HepG2 (cell line): Measurements from ENCODE around the gene FSIP1. TPM values are rescaled to one million over a fixed set of nuclear protein-coding genes. Genes with fewer than 3 reads are reported as not detected.

Source experiments
- AFF4 ChIP-seq: sonication (generic); formaldehyde crosslinking; IDR thresholded peaks from 2 replicates; pipeline ENCODE4 v1.4.0; 2020; ENCODE audit warnings: missing genetic modification reagents
- DNMT3B ChIP-seq: conservative IDR thresholded peaks from 2 replicates; pipeline ENCODE4 v1.6.1; 2016; ENCODE audit warnings: missing biosample characterization, control low read depth
- GZF1 ChIP-seq: sonication (generic); formaldehyde crosslinking; IDR thresholded peaks from 2 replicates; pipeline ENCODE4 v1.5.1; 2020; ENCODE audit warnings: mild to moderate bottlenecking, missing genetic modification reagents
- KDM3A ChIP-seq: IDR thresholded peaks from 2 replicates; pipeline ENCODE4 v1.6.1; 2018; ENCODE audit warnings: low read depth, missing compliant biosample characterization
- MED1 ChIP-seq: sonication (generic); formaldehyde crosslinking; IDR thresholded peaks from 2 replicates; pipeline ENCODE4 v1.4.0; 2020; ENCODE audit warnings: missing genetic modification reagents
- NRL ChIP-seq: sonication (generic); formaldehyde crosslinking; IDR thresholded peaks from 2 replicates; pipeline ENCODE4 v1.5.0; 2020; ENCODE audit warnings: missing genetic modification reagents, mild to moderate bottlenecking, moderate library complexity, borderline replicate concordance
- PCBP2 ChIP-seq: fragments of 200-400 bp; formaldehyde crosslinking; optimal IDR thresholded peaks from 2 replicates; pipeline ENCODE3; 2018; ENCODE audit warnings: low read length, low read depth; ENCODE audit not compliant: poor library complexity, severe bottlenecking
- RARA ChIP-seq: IDR thresholded peaks from 2 replicates; pipeline ENCODE4 v1.6.1; 2016; ENCODE audit warnings: missing genetic modification reagents, missing compliant biosample characterization
- SNAPC4 ChIP-seq: sonication (generic); formaldehyde crosslinking; IDR thresholded peaks from 2 replicates; pipeline ENCODE4 v1.4.0; 2020; ENCODE audit warnings: mild to moderate bottlenecking, missing genetic modification reagents
- TEAD2 ChIP-seq: sonication (generic); formaldehyde crosslinking; IDR thresholded peaks from 2 replicates; pipeline ENCODE4 v1.9.0; 2021; ENCODE audit warnings: missing genetic modification reagents
- ZFP36L1 ChIP-seq: sonication (generic); formaldehyde crosslinking; IDR thresholded peaks from 2 replicates; pipeline ENCODE4 v1.8.0; 2022; ENCODE audit warnings: mild to moderate bottlenecking, missing genetic modification reagents, moderate library complexity
- ZFX ChIP-seq: sonication (generic); formaldehyde crosslinking; IDR thresholded peaks from 2 replicates; pipeline ENCODE4 v1.4.0; 2020; ENCODE audit warnings: mild to moderate bottlenecking, low read depth, missing genetic modification reagents, moderate library complexity
- ZNF256 ChIP-seq: sonication (generic); formaldehyde crosslinking; conservative IDR thresholded peaks from 2 replicates; pipeline ENCODE4 v1.4.0; 2020; ENCODE audit warnings: missing genetic modification reagents
- ZNF326 ChIP-seq: sonication (generic); formaldehyde crosslinking; IDR thresholded peaks from 2 replicates; pipeline ENCODE4 v1.4.0; 2020; ENCODE audit warnings: missing genetic modification reagents, borderline replicate concordance
- ZNF460 ChIP-seq: sonication (generic); formaldehyde crosslinking; IDR thresholded peaks from 2 replicates; pipeline ENCODE4 v1.5.1; 2020; ENCODE audit warnings: missing genetic modification reagents, mild to moderate bottlenecking, borderline replicate concordance
- ZNF513 ChIP-seq: sonication (generic); formaldehyde crosslinking; conservative IDR thresholded peaks from 2 replicates; pipeline ENCODE4 v1.5.0; 2020; ENCODE audit warnings: missing genetic modification reagents
- ZNF773 ChIP-seq: sonication (generic); formaldehyde crosslinking; IDR thresholded peaks from 2 replicates; pipeline ENCODE4 v1.4.0; 2020; ENCODE audit warnings: missing genetic modification reagents, borderline replicate concordance
- ZNF800 ChIP-seq: sonication (generic); formaldehyde crosslinking; IDR thresholded peaks from 2 replicates; pipeline ENCODE4 v1.4.0; 2020; ENCODE audit warnings: missing genetic modification reagents
- polyA plus RNA-seq, 8 experiments: library from polyadenylated mRNA; depleted of rRNA in 3 of 8; stranded (reverse) in 7 of 8; unstranded in 1 of 8; fragments of >200 nt; fragmentation: Illumina TruSeq in 4 of 8; extraction: Trizol in 4 of 8; gene quantifications; 2 replicates each; pipeline versions ENCODE4 v1.2.1 to v1.2.3, GENCODE V29; 2011 to 2016; ENCODE audit warnings: low read depth in 4 of 8, missing spikeins in 1 of 8, mixed read lengths in 1 of 8; ENCODE audit not compliant: insufficient read depth in 1 of 8
- total RNA-seq, 5 experiments: library from RNA; depleted of rRNA; stranded (reverse); fragments of >200 nt; fragmentation: Illumina TruSeq; extraction: Trizol; gene quantifications; 2 replicates each; pipeline ENCODE4 v1.2.3, GENCODE V29; 2016; ENCODE audit warnings: low read depth in 1 of 5

Gene FSIP1
- total and polyA plus RNA-seq, 2 of the 13 experiments (the other 11 are each of a cell fraction or from before 2014, with no cell fraction given), result 0.18 TPM; not detected in 1

- no peak for TF ChIP-seq ZNF773 (CRISPR knock-in tag)
- TF ChIP-seq DNMT3B (CRISPR knock-in tag), result no peak
- no peak for TF ChIP-seq TEAD2 (CRISPR knock-in tag)
- no peak for TF ChIP-seq ZNF256 (CRISPR knock-in tag)
- TF ChIP-seq ZNF513 (CRISPR knock-in tag), result no peak
- no peak for TF ChIP-seq ZNF326
- TF ChIP-seq GZF1 (CRISPR knock-in tag), result no peak
- TF ChIP-seq ZNF460, result no peak
- TF ChIP-seq SNAPC4 (CRISPR knock-in tag), result no peak
- TF ChIP-seq MED1 (CRISPR knock-in tag), result peak; percentile 85
- no peak for TF ChIP-seq ZNF800 (CRISPR knock-in tag)
- TF ChIP-seq ZFP36L1 (CRISPR knock-in tag), result peak; percentile 37; the same call in 1 of the 2 replicates
- TF ChIP-seq AFF4, result no peak
- TF ChIP-seq KDM3A (CRISPR knock-in tag), result no peak
- TF ChIP-seq RARA, result peak; percentile 97
- TF ChIP-seq NRL, result no peak
- TF ChIP-seq ZFX (CRISPR knock-in tag), result no peak
- no peak for TF ChIP-seq PCBP2
Measured at GRCh38 chr15:39624806-39625205, 157.8 kb downstream of the FSIP1 start (continued).
